Breast epithelium (tissue), 3 donors: ENCODE data around the gene C20orf141.

Experiments used
- POLR2A ChIP-seq: fragments of 450-650 bp; IDR thresholded peaks from one replicate; pipeline ENCODE4 v1.6.1; 2016; ENCODE audit warnings: antibody characterized with exemption, mild to moderate bottlenecking, moderate library complexity
- POLR2AphosphoS5 ChIP-seq, 3 donors: sonication (generic); formaldehyde crosslinking; IDR thresholded peaks; one replicate each; pipeline ENCODE4 v1.6.1; 2017; ENCODE audit warnings: antibody characterized with exemption in 3 of 3
- TF ChIP-seq, protein P1 (sequence below), 3 donors: fragments of 450-650 bp; IDR thresholded peaks; one replicate each; pipeline ENCODE4 v1.5.1; 2016 to 2017; ENCODE audit warnings: antibody characterized with exemption in 3 of 3, mild to moderate bottlenecking in 3 of 3, moderate library complexity in 3 of 3

DNA sequence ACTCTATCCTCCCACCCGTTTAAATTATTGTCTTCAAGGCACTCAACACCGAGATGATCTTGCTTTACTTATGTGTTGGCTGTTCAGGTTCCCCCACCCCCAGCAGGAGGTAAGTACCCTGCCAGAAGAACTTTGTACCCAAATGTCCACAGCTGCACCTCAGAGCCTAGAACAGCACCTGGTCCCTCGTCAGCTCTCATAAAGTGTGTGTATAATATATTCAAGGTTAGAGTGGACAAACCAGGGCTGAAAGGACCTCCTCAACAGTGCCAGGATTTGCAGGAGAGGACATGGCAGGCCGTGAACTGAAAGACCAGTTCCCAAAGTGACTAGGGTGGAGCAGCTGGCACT, 8.5 kb upstream of the C20orf141 start:
- TF ChIP-seq, protein P1, sequence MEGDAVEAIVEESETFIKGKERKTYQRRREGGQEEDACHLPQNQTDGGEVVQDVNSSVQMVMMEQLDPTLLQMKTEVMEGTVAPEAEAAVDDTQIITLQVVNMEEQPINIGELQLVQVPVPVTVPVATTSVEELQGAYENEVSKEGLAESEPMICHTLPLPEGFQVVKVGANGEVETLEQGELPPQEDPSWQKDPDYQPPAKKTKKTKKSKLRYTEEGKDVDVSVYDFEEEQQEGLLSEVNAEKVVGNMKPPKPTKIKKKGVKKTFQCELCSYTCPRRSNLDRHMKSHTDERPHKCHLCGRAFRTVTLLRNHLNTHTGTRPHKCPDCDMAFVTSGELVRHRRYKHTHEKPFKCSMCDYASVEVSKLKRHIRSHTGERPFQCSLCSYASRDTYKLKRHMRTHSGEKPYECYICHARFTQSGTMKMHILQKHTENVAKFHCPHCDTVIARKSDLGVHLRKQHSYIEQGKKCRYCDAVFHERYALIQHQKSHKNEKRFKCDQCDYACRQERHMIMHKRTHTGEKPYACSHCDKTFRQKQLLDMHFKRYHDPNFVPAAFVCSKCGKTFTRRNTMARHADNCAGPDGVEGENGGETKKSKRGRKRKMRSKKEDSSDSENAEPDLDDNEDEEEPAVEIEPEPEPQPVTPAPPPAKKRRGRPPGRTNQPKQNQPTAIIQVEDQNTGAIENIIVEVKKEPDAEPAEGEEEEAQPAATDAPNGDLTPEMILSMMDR (IDR thresholded peaks at IDR 0.05), result no peak
- no peak for TF ChIP-seq POLR2AphosphoS5 (IDR thresholded peaks at IDR 0.05)
- no peak for TF ChIP-seq POLR2A
